GM19467 (cell line): ENCODE results near the gene GRM1.

Experiments
- ATAC-seq: cut with Tn5 transposase; IDR thresholded peaks from one replicate; pipeline ENCODE4 v1.9.1; 2021; ENCODE audit warnings: mild to moderate bottlenecking, moderate library complexity; ENCODE audit not compliant: unreplicated experiment

Gene GRM1

DNA sequence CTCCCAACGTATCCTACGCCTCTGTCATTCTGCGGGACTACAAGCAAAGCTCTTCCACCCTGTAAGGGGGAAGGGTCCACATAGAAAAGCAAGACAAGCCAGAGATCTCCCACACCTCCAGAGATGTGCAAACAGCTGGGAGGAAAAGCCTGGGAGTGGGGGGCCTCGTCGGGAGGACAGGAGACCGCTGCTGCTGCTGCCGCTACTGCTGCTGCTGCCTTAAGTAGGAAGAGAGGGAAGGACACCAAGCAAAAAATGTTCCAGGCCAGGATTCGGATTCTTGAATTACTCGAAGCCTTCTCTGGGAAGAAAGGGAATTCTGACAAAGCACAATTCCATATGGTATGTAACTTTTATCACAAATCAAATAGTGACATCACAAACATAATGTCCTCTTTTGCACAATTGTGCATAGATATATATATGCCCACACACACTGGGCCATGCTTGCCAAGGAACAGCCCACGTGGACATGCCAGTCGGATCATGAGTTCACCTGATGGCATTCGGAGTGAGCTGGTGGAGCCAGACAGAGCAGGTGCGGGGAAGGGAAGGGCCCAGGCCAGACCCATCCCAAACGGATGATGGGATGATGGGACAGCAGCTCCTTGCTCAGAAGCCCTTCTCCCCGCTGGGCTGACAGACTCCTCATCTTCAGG lies 406.0 kb downstream of the GRM1 start:
- ATAC-seq: no peak

DNA sequence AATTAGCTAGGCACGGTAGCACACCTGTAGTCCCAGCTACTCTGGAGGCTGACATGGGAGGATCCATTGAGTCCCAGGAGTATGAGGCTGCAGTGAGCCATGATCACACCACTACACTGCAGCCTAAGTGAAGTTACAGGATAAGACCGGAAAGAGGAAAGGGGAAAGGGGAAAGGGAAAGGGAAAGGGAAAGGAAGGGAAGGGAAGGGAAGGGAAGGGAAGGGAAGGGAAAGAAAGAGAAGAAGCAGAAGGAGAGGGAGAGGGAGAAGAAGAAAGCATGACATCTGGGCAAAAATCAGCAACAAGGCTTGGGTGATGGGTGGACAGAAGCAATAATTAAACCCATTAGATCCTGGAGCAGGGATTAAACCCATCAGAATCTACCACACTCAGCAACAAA lies 413.0 kb downstream of the GRM1 start:
- ATAC-seq: no peak

DNA sequence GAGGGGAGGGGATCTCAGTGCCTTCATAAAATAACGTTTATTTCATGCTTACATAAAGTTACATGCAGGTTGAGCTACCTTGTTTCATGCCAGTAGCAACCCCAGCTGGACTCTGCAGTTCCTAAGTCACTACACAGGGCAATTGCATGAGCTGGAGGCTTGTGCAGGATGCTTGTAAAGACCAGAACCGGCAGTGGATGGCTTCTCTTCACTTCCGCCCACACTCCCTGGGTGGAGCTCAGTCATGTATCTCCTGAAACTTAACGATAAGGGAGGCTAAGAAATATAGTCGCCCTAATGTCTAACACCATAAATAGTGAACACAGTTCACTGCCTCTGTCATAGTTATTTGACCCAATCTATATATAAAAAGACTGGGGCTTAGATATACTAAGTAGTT lies 415.3 kb downstream of the GRM1 start:
- ATAC-seq: no peak

DNA sequence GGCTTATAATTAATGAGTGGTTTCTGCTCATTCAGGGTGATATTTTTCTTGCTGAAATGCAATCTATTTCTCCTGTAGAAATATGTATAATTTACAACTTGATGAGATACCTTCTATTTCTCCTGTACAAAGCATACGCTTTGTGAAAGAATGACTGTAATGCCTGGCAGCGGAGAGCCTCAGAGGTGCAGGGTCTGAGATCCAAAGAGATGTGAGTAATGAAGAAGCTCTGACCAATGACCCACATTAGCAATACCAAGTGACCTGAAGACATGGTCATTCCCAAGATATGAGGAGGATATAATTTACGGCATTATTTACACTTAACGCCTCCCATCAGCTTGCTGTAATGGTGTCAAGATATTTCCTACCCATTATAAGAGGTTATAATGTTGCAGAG lies 416.4 kb downstream of the GRM1 start:
- no peak for ATAC-seq

DNA sequence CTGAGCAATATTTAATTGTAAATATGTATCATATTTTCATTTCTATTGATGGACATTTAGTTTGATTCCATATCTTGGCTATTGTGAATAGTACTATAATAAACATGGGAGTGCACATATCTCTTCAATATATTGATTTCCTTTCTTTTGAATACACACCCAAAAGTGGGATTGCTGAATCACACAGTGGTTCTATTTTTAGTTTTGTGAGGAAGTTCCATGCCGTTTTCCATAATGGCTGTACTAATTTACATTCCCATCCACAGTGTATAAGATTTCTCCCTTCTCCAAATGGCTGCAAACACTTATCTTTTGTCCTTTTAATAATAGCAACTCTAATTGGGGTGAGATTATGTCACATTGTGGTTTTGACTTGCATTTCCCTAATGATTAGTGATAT lies 428.0 kb downstream of the GRM1 start:
- no peak for ATAC-seq

DNA sequence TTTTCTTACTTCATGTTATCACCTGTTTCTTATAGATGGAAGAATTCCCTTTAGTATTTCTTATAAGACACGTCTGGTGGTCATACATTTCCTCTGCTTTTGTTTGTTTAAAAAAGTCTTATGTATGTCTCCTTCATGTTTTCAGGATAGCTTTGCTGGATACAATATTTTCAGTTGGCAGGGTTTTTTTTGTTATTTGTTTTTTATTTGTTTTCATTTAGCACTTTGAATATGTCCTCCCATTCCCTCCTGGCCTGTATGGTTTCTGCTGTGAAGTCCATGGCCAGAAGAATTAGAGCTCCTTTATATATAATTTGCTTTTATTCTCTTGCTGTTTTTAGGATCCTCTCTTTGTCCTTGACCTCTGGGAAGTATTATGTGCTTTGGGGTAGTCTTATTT lies 432.1 kb downstream of the GRM1 start:
- ATAC-seq: no peak

DNA sequence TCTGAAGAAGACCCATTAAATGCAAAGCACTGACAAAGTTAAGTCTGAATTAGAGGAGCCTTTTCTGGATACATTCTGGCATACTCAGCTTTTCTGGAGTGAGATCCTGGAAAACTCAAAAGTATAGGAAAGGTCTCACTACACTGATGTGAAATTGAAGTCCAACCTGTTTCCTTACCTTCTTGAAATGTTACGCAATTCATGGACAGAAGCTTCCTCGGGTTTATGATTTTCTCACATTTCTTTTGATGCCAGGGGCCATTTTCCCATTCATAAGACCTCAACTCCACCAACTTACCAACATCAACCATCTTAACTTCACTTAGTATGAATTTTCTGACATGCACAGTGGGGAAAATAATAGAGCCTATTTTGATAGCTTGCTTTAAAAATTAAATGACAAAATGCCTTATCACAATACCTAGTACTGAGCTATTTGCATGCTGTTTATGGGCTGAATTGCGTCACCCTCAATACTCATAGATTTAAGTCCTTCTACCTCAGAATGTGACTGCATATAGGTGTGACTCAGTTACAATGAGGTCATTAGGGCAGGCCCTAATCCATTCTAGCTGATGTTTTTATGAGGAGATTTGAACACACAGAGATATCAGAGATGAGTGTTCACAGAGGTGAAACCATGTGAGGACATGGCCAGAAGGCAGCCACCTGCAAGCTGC lies 441.4 kb downstream of the GRM1 start:
- no peak for ATAC-seq

DNA sequence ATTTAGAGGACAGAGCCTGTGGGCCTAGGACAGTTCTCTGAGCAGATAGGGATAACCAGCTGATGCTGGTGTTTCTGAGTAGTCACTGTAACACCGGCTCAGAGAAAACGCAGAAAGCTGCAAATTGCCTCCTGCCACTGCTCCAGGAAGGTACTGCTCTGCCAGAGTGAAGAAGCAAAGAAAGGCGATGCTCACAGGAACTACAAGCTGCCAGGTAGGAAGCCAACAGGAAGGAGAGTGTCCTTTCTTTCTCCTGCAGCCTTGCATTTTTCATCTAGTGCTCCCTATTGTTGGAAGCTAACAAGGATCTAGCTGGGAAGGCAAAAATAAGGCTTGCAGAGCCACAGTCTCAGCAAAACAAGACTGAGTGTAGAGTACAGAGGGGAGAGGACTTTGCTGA lies 444.1 kb downstream of the GRM1 start:
- ATAC-seq: no peak

DNA sequence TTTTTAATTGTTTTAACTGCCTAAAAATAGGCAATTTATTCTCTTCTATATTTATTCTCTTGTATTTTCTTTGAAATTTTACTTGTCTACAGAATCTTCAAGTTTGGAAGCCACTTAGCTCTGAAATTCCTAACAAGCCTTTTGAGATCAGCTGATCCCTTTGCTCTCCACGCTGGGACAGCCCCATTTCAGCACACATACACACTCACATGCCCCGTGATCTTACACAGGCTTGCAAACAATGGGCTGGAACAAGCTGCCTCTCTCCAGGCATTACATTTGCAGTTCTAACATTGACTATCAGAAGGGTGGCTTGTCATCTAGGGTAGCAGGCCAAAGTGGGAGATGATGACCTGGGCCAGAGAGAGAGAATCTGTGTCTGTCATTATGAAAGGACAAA lies 452.7 kb downstream of the GRM1 start:
- no peak for ATAC-seq

DNA sequence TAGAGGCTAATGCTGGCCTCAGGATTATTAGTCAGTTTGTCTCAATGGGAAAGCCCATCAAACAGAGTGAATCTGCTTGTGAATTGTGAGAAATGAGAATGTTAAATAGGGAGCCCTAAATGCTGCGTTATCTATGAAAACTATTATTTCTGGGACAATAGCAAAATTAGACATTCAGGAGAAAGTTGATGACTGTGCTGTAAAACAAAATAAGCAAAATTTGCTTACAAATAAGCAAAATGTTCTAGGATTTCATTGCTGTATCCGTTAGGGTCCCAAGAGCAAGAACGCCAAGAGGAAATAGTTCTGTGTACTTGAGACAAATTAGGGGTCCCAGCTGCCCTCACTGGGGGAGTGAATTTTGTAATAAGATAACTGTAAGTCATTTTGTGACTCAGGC lies 455.5 kb downstream of the GRM1 start:
- ATAC-seq: no peak
